LHCN-M2 (cell line): Measurements from ENCODE around the gene RERG. TPM values are rescaled to one million over a fixed set of nuclear protein-coding genes. Genes with fewer than 3 reads are reported as not detected.

Experiments
- DNase-seq: peaks from one replicate; pipeline ENCODE4 v3.0.0-alpha.2; 2012; ENCODE audit warnings: low read depth
- total RNA-seq: library from RNA; depleted of rRNA; stranded (reverse); fragments of >200 nt; gene quantifications from 2 replicates; pipeline ENCODE4 v1.2.3, GENCODE V29; 2014

Gene RERG
- total RNA-seq, 1 experiment from 2014 or later, result 5.3 TPM

DNA sequence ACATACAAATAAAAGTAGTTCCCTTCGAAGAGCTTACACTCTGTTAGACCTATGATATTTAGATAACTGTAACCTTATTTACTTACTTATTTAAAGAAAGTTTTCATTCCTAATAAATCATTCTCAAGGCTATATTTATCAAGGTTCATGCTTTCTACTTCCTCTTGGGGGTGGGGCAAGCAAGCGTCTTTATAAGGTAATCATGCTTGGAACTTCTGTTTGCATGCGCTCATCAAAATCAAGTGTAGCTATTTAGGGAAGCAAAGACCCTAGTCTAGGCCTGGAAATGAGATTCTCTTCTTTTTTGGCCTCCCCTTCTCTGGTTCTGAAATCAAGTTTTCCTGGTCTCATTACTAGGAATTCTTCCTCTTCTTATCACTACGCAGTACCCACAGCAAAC lies 766 bp downstream of the RERG start:
- DNase-seq, result no peak

DNA sequence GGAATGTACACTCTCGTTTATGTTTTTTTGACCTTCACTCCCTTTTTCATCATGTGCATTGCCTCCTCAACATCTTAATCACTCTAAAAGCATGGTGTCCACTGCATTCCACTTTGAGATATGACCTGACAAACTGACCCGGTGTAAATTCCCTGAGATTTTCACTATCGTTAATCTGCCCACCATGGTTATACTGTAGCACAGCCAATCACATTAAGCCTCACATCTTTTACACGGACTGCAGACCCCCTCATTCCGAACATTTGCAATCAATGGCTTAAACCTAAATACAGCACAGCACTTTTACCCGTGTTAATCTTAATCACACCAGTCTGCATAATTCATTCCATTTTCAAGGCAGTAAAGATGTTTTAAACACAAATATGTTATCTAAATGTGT lies 2.4 kb downstream of the RERG start:
- DNase-seq, result no peak

DNA sequence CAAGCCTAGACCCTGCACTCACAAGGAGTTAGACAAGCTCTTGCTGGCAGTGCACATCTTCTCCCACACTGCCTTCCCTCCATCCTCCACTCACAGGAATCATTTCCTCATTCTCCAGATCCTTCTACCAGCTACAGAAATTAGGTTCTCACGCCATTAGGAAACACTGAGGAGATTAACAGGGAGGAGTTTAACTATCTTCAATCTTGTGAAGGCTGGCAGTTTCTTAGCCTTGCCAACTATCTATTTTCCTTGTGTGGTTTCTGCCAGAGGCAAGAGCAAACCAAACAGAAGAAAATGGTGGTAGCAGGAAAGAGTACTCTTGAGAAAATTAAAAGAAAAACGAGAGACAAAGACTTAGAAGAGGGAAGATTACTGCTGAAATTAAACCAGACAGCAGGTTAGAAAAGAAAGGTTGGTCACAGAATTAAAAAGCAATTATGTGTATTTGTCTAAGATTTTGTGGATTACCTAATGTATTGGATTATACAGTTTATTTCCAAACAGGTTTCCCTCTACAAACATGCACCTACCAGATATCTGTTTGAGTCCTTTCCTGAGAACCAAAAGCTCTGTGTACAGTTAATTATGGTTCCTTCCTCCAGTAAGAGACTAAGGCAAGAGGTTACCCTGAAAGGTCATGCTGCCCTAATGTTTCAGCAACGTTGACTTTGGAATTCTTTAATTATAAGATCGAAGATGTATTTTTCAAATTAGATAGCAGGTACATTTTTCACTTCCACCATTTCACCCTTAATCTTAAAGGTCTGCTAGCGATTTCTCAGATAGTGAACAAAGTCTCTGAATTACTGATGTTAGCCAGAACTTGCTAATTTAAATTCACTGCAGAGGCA lies 5.0 kb downstream of the RERG start:
- DNase-seq, result no peak

DNA sequence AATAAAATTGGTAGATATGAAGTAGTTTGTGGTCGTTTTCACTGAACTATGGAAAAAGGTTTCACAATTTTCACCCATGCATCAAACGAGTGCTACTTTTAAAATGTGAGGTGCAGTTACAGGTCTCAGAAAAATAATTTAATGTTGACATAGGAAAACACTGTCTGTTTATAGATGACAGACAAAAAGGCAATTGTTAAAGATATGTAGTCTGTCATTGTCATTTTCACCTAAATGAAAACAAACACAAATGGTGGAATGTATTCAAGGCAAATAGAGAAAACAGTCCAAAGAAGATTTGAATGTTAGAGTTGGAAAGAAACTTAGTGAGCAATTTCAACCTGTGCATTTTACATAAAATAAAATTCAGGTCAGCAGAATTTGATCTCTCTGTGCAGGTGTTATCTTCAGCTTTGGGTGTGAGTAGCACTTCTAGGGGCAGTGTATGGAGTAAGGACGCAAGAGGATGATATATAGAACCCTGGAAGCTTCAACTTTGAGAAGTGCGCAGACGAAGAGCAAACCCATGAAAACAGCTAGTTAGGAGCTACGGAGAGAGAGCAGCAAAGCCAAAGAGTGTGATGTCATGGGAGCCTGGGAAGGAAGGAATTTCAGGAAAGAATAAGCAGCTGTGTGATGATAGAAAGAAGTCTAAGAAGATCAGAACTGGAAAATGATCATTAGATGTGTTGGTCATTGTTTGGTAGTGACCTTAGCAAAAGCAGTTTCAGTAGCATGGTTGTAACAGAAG lies 6.2 kb downstream of the RERG start:
- no peak for DNase-seq

DNA sequence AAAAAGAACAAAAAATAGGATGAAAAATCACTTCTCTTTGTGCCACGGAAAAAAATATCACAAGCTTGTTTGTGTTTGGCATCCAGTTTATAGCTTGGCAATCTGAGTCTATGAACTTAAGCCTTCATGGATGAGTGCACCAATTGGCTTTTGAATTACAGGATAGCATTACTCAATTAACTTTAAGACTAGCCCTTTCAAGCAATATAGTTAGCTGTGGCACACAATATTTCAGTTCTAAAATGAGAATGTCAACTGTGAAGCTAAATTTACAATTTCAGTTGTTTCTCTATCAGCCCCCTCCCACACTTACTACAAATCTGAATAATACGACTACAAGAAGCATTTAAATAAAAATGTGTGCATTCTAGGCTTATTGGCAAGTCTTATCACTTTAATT lies 8.3 kb downstream of the RERG start:
- DNase-seq, result no peak

DNA sequence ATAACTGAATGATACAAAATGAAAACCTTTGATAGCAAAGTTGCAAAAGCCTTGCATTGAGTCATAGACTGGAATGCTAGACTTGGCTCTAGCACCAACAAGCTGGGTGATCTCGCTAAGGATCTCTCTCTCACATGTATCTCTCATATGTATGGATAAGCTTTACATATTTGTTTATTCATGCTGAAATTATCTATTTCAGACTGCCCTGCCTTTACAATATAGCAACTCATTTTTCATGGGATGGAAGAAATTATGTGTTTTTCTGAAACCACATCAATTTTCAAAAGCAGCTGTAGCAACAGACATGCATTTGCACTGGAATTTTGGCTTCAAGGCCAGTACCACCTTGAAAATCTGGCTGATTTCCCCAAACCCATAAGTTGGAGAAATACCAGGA lies 11.4 kb downstream of the RERG start:
- DNase-seq, result peak; percentile 77

DNA sequence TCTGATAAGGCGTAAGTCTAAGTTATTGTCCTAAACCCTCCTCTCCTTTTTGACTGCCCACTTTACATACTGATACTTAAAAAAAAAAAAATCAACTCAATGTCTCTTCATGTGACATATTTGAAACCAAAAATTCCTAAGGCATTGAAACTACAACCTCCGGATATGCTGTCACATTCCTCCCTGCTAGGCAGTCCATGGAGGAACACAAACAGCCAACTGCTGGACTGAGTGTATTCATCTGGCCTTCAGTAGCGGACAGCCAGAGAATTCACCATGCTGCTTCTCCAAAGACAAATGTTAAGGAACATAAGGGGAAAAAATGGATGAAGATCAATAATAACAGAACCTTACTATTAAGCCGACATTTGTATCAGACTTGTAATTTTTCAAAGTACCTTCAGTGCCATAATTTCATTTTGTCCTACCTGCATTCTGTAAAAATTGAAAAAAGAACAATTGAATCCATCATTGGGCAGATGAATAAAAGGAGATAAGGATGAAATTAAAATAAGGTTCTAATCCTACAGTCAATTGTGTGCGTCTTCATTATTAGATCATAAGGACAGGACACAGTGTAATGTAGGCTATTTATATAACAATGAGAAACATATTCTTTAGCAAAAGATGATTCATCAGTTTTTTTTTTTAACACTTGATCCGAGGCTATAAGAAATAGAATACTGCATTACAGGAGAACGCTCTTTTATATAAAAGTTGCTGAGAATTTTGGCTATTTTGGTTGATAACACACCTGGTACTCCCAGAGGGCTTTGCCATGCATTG lies 12.2 kb downstream of the RERG start:
- DNase-seq, result peak; percentile 77

DNA sequence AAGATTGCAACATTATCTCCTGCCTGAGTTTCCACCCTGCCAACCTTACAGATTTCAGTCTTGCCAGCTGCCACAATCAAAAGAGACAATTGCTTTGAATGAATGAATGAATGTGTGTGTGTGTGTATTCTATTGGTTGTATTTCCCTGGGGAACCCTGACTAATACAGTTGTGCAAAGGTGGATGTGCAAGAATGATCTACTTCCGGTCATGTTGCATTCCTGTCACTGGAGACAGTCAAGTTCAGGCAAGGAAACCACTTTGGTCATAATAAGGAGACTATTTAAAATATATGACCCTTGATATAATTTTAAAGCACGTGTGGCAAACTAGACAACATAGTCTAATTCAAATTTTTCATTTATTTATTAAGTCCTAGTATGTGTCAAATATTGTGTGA lies 13.1 kb downstream of the RERG start:
- peak; percentile 67 for DNase-seq

DNA sequence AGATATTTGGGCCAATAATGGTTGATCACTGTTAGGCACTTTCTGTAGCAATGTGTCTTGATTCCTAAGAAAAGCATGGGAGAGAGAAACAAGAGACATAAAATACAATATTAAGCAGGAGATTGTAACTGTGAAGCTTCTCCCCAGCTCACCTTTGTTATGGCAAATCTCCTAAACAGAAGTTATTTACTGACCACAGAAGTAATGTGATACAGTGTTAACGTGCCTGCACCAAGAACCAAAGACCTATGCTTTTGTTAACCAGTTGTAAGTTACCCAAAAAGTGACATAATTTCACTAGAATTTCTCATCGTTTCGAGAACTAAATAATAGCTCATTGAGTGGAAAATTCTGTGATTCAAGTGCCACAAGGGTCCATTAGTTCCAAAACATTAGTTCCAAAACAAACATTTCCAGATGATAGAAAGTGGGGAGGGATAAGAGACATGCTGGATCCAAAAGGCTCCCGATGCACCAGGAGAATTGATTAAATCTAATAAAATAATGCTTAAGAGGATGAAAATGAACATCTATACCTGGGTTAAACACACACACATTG lies 14.3 kb downstream of the RERG start:
- no peak for DNase-seq

DNA sequence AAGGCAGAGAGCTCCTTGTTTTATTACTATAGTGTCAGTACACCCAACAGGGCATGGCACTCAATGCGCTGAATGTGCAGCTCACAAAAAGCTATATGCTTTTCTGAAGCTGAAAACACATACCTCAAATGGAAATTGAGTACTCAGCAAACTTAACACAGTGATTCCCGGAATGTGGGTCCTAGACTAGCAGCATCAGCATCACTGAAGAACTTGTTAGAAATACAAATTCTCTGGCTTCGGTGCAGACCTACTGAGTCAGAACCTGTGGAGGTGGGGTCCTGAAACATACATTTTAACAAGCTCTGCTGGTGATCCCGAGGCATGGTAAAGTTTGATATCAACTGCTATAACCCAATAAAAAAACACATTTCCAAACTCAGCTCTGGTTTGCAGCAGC lies 14.9 kb downstream of the RERG start:
- DNase-seq, result no peak

DNA sequence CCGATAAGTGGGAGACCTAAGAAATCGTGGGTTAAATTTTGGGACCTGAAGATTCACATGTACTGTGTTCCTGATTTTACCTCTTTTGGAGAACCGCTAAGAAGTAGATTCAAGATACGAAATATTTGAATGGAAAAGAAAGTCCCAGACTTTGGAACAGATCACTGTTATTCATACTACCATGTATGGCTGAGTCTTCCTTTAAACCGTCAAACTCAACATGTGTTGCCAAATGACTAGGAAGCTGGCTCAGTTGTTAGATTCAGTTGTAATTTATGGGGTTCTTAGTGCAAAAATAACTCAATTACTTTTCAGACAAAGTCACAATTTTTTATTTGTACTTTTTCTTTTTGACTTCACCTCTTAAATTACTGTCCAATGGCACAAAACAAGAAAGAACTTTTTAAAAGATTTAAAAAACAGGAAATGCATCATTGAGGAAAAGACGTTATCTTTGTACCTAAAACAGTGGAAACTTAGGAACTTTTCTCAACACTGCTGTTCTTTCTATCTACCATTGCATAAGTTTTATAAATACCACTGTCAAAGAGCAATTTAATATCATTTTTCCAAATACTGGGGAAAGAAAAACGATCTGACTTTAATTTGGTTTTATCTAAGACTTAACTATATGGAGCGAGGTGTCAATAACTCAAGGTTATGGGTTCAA lies 15.7 kb downstream of the RERG start:
- no peak for DNase-seq

DNA sequence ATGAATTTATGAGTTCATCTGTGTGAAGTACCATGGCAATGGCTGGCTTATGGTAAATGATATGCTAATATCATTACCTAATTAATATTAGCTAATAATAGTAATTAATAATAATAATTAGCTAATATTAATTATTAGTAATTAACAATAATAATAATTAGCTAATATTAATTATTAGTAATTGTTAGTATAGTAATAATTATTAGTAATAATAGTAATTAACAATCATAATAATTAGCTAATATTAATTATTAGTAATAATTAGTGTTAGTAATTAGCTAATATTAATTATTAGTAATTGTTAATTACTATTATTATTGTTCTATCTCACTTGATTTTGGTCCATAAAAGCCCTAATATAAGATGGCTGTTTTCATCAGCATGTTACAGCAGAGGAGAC lies 19.8 kb downstream of the RERG start:
- no peak for DNase-seq

DNA sequence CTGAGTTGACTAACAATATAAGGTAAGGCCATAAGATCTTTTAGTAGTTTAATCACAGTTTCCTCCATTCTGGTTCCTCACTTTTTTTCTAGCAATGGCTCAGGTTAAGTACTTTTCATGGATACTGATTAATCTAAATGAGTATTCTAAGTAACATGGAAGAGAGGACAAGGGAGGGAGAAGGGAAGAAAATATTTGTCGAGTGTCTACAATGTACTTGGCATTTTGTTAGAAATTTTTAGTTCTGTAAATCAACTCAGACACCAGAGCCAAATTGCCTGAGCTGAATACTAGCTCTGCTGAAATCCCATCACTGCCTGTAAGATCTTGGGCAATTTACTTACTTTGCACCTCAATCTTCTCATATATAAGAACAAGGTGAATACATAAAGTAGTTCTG lies 20.2 kb downstream of the RERG start:
- no peak for DNase-seq

DNA sequence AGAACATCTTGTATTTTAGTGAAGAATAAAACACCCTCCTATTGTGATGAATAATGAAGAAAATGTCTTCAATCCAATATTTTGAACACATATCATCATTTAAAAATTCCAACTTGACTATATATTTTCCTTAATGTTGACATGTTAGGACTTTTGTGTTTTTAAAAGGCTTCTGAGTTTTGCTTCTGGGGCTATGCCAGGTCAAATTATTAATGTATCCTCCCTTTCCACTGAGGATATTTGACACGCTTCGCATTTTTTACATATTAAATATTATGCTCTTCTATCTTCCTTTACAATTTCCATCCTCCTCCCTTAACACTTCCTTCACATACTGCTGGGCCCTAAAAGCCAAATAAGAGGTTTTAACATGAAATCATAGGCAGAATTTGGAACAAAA lies 20.6 kb downstream of the RERG start:
- no peak for DNase-seq

DNA sequence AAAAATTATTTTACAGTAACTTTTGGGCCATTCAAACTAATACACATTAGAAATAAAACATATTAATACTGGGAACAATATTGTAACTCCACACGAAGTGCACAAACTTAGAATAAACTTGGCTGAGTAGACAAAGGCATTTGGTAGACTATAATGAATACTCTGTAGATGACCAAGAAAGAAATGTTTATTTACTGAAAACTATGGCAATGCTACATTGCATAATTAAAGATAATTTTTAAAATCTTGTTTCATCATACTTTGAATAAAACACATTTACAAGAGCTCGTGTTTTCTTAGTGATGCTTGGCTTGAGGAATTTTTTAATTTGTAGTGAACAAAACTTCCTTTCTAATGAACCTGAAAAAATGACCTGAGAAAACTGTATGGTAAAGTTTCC lies 21.3 kb downstream of the RERG start:
- DNase-seq, result no peak

DNA sequence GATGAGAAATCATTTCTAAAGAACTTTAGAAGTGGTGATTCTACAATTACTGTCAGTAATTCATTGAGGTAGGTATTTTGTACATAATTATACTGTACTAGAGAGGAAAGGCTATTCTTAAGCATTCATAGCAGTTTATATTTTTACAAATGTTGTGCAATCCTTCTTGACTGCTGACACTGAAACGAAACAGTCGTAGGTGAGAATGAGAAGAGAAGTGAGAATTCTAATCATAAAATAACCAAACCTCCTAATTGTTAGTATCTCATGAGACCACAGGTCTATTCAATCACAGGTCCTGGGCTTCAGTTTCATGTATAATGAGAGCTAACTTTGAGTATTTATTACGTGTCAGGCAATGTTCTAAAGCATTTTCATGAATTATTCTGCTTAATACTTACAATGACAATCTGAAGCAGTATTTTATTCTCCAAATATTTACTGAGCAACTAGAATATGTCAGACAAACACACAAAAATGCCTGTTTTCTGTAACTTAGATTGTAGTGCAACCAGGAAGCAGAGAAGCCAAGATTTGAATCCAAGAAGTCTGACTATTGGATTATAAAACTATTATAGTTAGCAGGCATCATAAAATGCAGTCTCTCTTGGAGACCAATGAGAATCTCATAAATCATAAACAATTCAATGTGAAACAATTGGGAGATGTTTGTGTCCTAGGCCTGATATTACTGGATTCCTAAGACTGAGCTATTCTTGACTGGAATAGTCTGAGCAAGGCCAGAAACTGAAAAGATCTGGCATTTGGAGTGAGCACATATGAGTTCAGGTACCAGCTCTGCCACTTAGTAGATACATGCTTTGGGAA lies 24.3 kb downstream of the RERG start:
- DNase-seq, result no peak

DNA sequence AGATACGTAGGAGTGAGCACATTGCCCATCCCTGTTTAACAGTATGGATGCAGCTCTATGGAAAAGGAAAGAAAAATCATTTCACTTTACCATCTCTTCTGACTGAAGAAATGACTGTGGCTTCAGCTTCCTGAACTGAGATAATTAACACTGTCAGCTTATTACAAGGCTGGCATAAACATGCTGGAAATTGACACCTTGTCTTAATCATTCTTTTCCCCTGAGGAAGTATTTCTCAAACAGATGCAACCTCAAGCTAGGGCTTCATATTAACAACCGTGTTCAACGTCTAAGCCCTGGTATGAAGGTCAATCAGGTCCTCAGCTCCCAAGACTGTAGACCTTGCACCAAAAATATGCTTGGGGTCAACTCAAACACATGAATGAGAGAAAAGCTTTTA lies 25.0 kb downstream of the RERG start:
- DNase-seq, result no peak

DNA sequence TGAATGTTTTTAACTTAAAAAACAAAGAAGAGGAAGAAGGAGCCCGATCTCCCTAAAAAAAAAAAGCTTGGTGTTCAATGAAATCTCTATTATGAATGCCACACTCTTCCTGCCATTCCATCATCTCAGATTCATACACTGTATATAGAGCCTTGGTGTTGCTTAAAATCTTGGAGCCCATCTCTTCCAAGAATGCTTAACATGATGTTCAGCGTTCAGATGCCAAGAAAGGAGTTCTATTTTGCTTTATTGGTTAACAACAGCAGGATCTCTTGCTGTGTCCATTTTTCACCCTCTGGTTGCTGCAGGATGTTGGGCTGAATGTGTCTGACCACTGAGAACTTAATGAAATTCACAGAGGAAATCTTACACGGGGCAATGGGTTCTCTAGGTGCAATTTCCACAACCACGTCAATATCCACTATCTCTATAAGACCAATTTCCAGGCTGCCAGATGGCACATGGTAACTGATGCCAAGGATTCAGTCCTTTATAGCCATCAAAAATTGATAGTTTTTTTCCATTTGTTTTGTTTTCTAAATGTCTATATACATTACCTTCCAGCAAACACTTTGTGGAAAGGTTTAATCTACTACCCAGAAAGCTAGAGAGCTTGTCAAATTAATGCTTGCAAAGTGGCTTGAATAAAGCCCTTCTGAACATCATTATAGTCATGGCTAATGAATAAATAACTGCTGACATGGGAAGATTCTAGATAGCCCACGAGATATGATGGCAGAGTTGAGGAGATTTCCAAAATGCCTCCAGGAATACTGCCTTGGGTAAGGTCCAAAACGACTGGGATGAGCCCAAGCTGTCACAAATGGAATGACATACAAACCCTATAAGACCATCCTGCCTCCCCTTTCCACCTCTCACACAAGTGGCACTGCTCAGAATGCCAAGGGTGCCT lies 26.5 kb downstream of the RERG start:
- no peak for DNase-seq

DNA sequence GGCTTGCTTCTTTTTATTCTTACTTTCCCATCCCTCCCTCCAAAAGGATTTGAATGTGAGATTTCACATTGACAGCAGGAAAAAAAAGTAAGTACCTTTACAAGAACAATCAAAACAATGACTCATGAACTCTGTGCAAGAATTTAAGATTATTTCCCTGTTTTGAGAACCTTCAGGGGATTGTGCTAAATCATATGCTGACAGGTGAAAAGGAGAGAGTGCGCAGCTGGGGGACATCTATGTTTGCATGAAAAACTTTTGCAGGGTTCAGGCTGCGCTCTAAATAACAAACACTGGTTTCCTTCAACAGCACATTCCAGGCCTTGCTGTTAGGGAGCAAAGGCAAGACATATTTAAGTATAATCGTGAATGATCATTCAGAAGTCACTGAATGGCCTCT lies 27.3 kb downstream of the RERG start:
- DNase-seq, result no peak
